ENCODE results near the gene CILP2. TPM values are rescaled to one million over a fixed set of nuclear protein-coding genes. Genes with fewer than 3 reads are reported as not detected.

CILP2 gene
- total and polyA plus RNA-seq, 9 of the 15 experiments (the other 6 are each of a cell fraction or from before 2014, with no cell fraction given), result 0.04 to 0.35 (median 0.05) TPM; not detected in 2

GRCh38 chr19:19508217-19508616 lies 29.8 kb upstream of the CILP2 start (continued):
- TF ChIP-seq ATF2 (CRISPR knock-in tag; IDR thresholded peaks at IDR 0.05), result no peak
- no peak for TF ChIP-seq GTF2F1 (IDR thresholded peaks at IDR 0.05; ENCODE audit: low read depth, low read length)

- Histone ChIP-seq H3K9me1 (ENCODE audit: control insufficient read depth, insufficient read depth, low read length) (no peaks in the 10 kb centered on the region), H3K9ac (ENCODE audit: insufficient read depth in 1 of 2, low read depth in 2 of 2, low read length in 2 of 2) (no peak overlapping the region), H3K4me1 (replicated peaks in 1 of 2; ENCODE audit: control insufficient read depth in 2 of 2, insufficient read depth in 2 of 2, low read length in 2 of 2) (peaks cover 0 to 21% of the 10 kb centered on the region in 2 experiments; a peak in 2 of 5 replicates), H3K9me3 (replicated peaks; ENCODE audit: control insufficient read depth, insufficient read depth, low read depth, low read length) (no peaks in the 10 kb centered on the region; the same call in none of the 2 replicates), H3K4me2 (ENCODE audit: insufficient read depth, low read length) (no peak overlapping the region), H3K27me3 (ENCODE audit: control insufficient read depth in 2 of 2, insufficient read depth in 2 of 2, low read length in 2 of 2) (no peaks in the 10 kb centered on the region), H3K79me2 (ENCODE audit: control insufficient read depth, insufficient read depth, low read length) (no peaks in the 10 kb centered on the region), H3K4me3 (no peak overlapping the region), H2AFZ (ENCODE audit: low read depth, low read length) (no peak overlapping the region), H4K20me1 (replicated peaks; ENCODE audit: control insufficient read depth, insufficient read depth, low read length) (no peaks in the 10 kb centered on the region), H3K27ac (ENCODE audit: extremely low read depth, low read depth, low read length) (no peak overlapping the region), H3K36me3 (ENCODE audit: control insufficient read depth, insufficient read depth, low read length) (peaks cover 22% of the 10 kb centered on the region; the same call in 2 of the 3 replicates)
- TF ChIP-seq POLR2G (IDR thresholded peaks at IDR 0.05; ENCODE audit: low read depth, low read length) (0 out of 2 replicates have a peak, but pooled peaks have one; percentile 34), NCOA2 (IDR thresholded peaks at IDR 0.05; ENCODE audit: partially characterized antibody in 2 of 2) (no peak), HOXB6 (CRISPR knock-in tag; IDR thresholded peaks at IDR 0.05; ENCODE audit: borderline replicate concordance) (no peak)
- FAIRE-seq (no peak), DNase-seq (ENCODE audit: extremely low read depth in 1 of 4, low spot score in 3 of 4) (no peak), ATAC-seq (peak; percentile 10)
- BruUV-seq (replicated peaks), result no TSS peak
- intact Hi-C loops (cut with micrococcal nuclease) (no loop called here), in situ Hi-C loops (cut with MboI) (no loop called here)
- WGBS (ENCODE audit: insufficient coverage, low coverage, missing lambda C conversion rate), result 24% methylated on average over 6 of the region's 6 CpGs
- POLR2A ChIA-PET, result interaction anchor here (0.7 kb wide), 1 partner anchor 191 kb away, joined by 3 read pairs; the partner anchor contains the start of gene SUGP1
- CTCF ChIA-PET (ENCODE audit: low intra/inter-chr PET ratio), result no interaction called here
These were observed 27.6 kb upstream of the CILP2 start for GRCh38 chr19:19510432-19510831.

Data from K562 (cell line).